ENCODE measurements around the gene RTEL1.
"Not testable (repeated sequence)": the region's sequence is repeated elsewhere in the genome, so short reads cannot be mapped to it uniquely, and the experiment has no call there.

- not testable (repeated sequence) for TF ChIP-seq CTCF (IDR thresholded peaks at IDR 0.05; ENCODE audit: low read depth, low read length); MYC (IDR thresholded peaks at IDR 0.05; ENCODE audit: low read depth, low read length); POLR2A (IDR thresholded peaks at IDR 0.05; ENCODE audit: extremely low read depth, insufficient read length)
These were observed 27.2 kb upstream of the RTEL1 start for GRCh38 chr20:63630956-63631355.

Data from NB4 (cell line).